ENCODE results near the gene UGGT2.
"Not testable (repeated sequence)": the region's sequence is repeated elsewhere in the genome, so short reads cannot be mapped to it uniquely, and the experiment has no call there.

Gene UGGT2

DNA sequence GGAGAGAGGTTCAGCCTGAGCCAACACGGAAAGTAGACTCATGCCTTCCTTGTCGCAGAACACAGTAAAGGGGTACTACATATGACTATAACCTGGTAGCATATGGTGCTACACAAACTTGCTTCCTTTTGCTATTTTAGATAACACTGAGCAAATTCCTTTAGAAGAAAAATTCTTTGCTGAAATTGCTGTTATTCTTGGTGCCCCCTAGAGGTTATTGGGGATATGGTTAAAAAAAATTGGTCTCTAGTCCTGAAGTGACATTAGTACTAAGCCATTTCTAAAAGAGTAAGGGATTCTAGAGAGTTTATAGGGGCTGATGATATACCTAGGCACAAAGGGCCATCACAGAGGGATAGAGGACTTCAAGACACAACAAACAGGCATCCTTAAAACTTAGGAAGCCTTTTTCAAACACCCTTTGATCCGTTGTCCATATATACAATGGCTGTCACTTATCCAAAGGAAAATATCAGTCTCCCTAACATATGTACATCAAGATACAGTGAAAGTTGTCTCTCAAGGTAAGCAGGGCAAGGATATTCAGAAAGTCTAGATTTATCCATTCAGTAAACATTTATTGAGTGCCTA lies 22.8 kb upstream of the UGGT2 start:
- H3K36me3 Mint-ChIP-seq (ENCODE audit: low read depth) = no peaks in the 10 kb centered on the region
- no peak overlapping the region for H3K27ac Mint-ChIP-seq
- H3K27me3 Mint-ChIP-seq (ENCODE audit: low read depth) = no peaks in the 10 kb centered on the region
- H3K9me3 Mint-ChIP-seq = no peaks in the 10 kb centered on the region
- DNase-seq (ENCODE audit: low spot score) = no peak
- H3K4me1 Mint-ChIP-seq (ENCODE audit: low read depth) = no peaks in the 10 kb centered on the region
- no peak overlapping the region for H3K4me3 Mint-ChIP-seq

DNA sequence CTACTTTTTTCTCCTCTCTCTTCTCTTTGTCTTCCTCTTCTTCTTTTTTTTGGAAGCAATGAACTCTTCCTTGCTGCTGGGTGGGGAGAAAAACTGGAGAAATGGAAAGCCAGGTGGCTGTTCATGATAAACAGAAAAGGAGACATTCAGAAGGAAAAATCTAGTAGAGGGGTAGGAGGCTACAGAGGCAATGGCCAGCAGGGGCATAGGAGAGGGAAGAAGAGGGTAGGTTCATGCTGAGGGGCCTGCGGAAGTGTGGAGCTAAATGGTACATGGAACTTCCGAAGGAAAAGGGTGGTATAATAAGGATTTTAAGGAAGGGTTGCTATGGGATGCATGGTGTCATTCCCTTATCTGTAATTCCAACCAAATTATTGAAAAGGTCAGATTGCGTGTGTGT lies 19.2 kb upstream of the UGGT2 start:
- Mint-ChIP-seq H3K4me1 (ENCODE audit: low read depth) (no peaks in the 10 kb centered on the region), H3K27ac (no peak overlapping the region), H3K4me3 (no peak overlapping the region), H3K36me3 (ENCODE audit: low read depth) (no peaks in the 10 kb centered on the region), H3K27me3 (ENCODE audit: low read depth) (no peaks in the 10 kb centered on the region), H3K9me3 (no peaks in the 10 kb centered on the region)
- DNase-seq (ENCODE audit: low spot score) = no peak

DNA sequence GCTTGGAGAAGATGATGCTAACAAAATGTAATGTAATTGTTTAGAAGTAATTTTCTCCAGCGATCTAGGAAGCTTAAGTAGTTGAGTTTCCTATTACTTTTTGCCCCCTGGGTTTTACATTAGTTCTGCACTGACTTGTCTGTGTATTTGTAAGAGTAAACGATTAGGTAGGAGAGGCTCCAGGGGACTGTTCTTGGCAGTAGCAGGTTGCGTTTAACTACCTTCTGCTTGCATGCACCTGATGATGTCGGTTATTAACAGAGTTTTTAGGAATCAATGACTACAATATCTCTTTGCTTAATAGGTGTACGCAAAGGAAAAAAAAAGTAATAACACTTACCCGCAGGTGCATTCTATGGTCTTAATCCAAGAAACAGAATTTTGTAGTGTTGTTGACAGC lies 18.3 kb upstream of the UGGT2 start:
- Mint-ChIP-seq H3K9me3 (no peaks in the 10 kb centered on the region), H3K27me3 (ENCODE audit: low read depth) (no peaks in the 10 kb centered on the region), H3K4me1 (ENCODE audit: low read depth) (no peaks in the 10 kb centered on the region), H3K27ac (no peak overlapping the region), H3K4me3 (no peak overlapping the region), H3K36me3 (ENCODE audit: low read depth) (no peaks in the 10 kb centered on the region)
- DNase-seq (ENCODE audit: low spot score) = no peak

GRCh38 chr13:96068729-96069128 lies 15.5 kb upstream of the UGGT2 start:
- Mint-ChIP-seq H3K27ac (no peak overlapping the region), H3K4me1 (ENCODE audit: low read depth) (no peaks in the 10 kb centered on the region), H3K27me3 (ENCODE audit: low read depth) (no peaks in the 10 kb centered on the region), H3K4me3 (no peak overlapping the region), H3K36me3 (ENCODE audit: low read depth) (no peaks in the 10 kb centered on the region), H3K9me3 (no peaks in the 10 kb centered on the region)
- DNase-seq (ENCODE audit: low spot score) = no peak

GRCh38 chr13:96065849-96066248 lies 12.6 kb upstream of the UGGT2 start:
- no peak for DNase-seq (ENCODE audit: low spot score)
- H3K27me3 Mint-ChIP-seq (ENCODE audit: low read depth) = no peaks in the 10 kb centered on the region
- H3K4me3 Mint-ChIP-seq = no peak overlapping the region
- H3K4me1 Mint-ChIP-seq (ENCODE audit: low read depth) = no peaks in the 10 kb centered on the region
- no peaks in the 10 kb centered on the region for H3K36me3 Mint-ChIP-seq (ENCODE audit: low read depth)
- H3K27ac Mint-ChIP-seq = no peak overlapping the region
- no peaks in the 10 kb centered on the region for H3K9me3 Mint-ChIP-seq

DNA sequence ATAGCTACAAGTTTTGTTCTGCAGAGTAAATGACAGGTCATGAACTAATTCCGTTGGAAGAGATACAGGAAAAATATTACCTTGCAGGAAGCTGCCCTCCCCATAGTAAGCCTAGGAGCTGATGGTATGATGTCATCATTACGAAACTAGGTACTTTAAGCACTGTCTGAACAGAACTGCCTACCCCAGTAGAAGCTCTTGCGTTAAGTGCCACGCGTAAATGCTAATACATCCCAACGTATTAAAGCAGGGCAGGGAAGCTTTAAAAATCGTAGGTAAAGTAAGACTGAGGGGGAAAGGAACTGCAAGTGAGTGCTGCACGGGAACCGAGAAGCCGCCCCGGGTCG lies 572 bp downstream of the UGGT2 start:
- Mint-ChIP-seq H3K27ac (no peak overlapping the region), H3K27me3 (ENCODE audit: low read depth) (peaks cover 22% of the 10 kb centered on the region), H3K36me3 (ENCODE audit: low read depth) (no peaks in the 10 kb centered on the region), H3K4me3 (peak overlapping the region; percentile 75), H3K9me3 (peaks cover 6% of the 10 kb centered on the region), H3K4me1 (ENCODE audit: low read depth) (no peaks in the 10 kb centered on the region)
- DNase-seq (ENCODE audit: low spot score) = no peak

- H3K4me1 Mint-ChIP-seq (ENCODE audit: low read depth); DNase-seq (ENCODE audit: low spot score); H3K9me3 Mint-ChIP-seq; H3K4me3 Mint-ChIP-seq; H3K36me3 Mint-ChIP-seq (ENCODE audit: low read depth); H3K27ac Mint-ChIP-seq: not testable (repeated sequence)
- peaks cover 22% of the 10 kb centered on the region for H3K27me3 Mint-ChIP-seq (ENCODE audit: low read depth)
Observed at GRCh38 chr13:96051946-96052345, 1.3 kb downstream of the UGGT2 start.

- not testable (repeated sequence) for H3K4me3 Mint-ChIP-seq; DNase-seq (ENCODE audit: low spot score); H3K36me3 Mint-ChIP-seq (ENCODE audit: low read depth); H3K4me1 Mint-ChIP-seq (ENCODE audit: low read depth); H3K27ac Mint-ChIP-seq; H3K9me3 Mint-ChIP-seq
- H3K27me3 Mint-ChIP-seq (ENCODE audit: low read depth) = peaks cover 22% of the 10 kb centered on the region
Observed at GRCh38 chr13:96051491-96051890, 1.7 kb downstream of the UGGT2 start.

GRCh38 chr13:96050955-96051354 lies 2.2 kb downstream of the UGGT2 start:
- H3K36me3 Mint-ChIP-seq (ENCODE audit: low read depth); H3K4me1 Mint-ChIP-seq (ENCODE audit: low read depth); H3K27ac Mint-ChIP-seq; DNase-seq (ENCODE audit: low spot score); H3K4me3 Mint-ChIP-seq: not testable (repeated sequence)
- peaks cover 11% of the 10 kb centered on the region for H3K9me3 Mint-ChIP-seq
- peaks cover 22% of the 10 kb centered on the region for H3K27me3 Mint-ChIP-seq (ENCODE audit: low read depth)

DNA sequence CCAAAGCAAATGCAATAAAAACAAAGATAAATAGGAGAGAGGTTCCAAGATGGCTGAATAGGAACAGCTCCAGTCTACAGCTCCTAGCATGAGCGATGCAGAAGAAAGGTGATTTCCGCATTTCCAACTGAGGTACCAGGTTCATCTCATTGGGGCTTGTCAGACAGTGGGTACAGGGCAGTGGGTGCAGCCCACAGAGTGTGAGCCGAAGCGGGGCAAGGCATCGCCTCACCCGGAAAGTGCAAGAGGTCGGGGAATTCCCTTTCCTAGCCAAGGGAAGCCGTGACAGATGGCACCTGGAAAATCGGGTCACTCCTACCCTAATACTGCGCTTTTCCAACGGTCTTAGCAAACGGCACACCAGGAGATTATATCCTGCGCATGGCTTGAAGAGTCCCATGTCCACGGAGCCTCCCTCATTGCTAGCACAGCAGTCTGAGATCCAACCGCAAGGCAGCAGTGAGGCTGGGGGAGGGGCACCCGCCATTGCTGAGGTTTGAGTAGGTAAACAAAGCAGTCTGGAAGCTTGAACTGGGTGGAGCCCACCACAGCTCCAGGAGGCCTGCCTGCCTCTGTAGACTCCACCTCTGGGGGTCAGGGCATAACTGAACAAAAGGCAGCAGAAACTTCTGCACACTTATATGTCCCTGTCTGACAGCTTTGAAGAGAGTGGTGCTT lies 6.6 kb downstream of the UGGT2 start:
- H3K27me3 Mint-ChIP-seq (ENCODE audit: low read depth); DNase-seq (ENCODE audit: low spot score); H3K4me1 Mint-ChIP-seq (ENCODE audit: low read depth); H3K27ac Mint-ChIP-seq; H3K36me3 Mint-ChIP-seq (ENCODE audit: low read depth); H3K4me3 Mint-ChIP-seq: not testable (repeated sequence)
- H3K9me3 Mint-ChIP-seq = peaks cover 15% of the 10 kb centered on the region

GRCh38 chr13:96044238-96044637 lies 9.0 kb downstream of the UGGT2 start:
- peaks cover 10% of the 10 kb centered on the region for H3K9me3 Mint-ChIP-seq

GRCh38 chr13:96041326-96042110 lies 11.7 kb downstream of the UGGT2 start:
- H3K36me3 Mint-ChIP-seq (ENCODE audit: low read depth) = no peaks in the 10 kb centered on the region
- H3K27ac Mint-ChIP-seq = no peak overlapping the region

More at GRCh38 chr13:96044238-96044637, 9.0 kb downstream of the UGGT2 start:
- H3K27me3 Mint-ChIP-seq (ENCODE audit: low read depth) = no peaks in the 10 kb centered on the region
- no peaks in the 10 kb centered on the region for H3K4me1 Mint-ChIP-seq (ENCODE audit: low read depth)
- no peak for DNase-seq (ENCODE audit: low spot score)
- H3K27ac Mint-ChIP-seq = no peak overlapping the region
- H3K4me3 Mint-ChIP-seq = no peak overlapping the region
- H3K36me3 Mint-ChIP-seq (ENCODE audit: low read depth) = no peaks in the 10 kb centered on the region

DNA sequence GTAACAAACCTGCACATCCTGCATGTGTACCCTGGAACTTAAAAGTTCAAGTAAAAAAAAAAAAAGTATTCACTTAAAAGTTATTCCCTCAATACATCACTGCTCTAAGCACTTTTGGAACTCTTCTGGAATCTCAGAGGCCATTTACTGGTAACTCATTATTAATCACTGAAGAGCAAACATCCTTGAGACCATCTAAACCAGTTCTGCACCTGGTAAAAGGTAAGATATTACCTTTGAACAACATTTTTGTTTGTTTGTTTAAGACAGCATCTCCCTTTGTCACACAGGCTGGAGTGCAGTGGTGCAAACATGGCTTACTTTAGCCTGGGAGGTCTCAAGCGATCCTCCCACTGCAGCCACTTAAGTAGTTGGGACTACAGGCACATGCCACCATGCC lies 16.7 kb downstream of the UGGT2 start:
- Mint-ChIP-seq H3K9me3 (no peaks in the 10 kb centered on the region), H3K36me3 (ENCODE audit: low read depth) (no peaks in the 10 kb centered on the region), H3K27ac (no peak overlapping the region), H3K27me3 (ENCODE audit: low read depth) (no peaks in the 10 kb centered on the region), H3K4me1 (ENCODE audit: low read depth) (no peaks in the 10 kb centered on the region), H3K4me3 (no peak overlapping the region)
- DNase-seq (ENCODE audit: low spot score) = no peak

More at GRCh38 chr13:96041326-96042110, 11.7 kb downstream of the UGGT2 start:
- Mint-ChIP-seq H3K4me1 (ENCODE audit: low read depth) (no peaks in the 10 kb centered on the region), H3K4me3 (no peak overlapping the region), H3K27me3 (ENCODE audit: low read depth) (no peaks in the 10 kb centered on the region), H3K9me3 (peaks cover 10% of the 10 kb centered on the region)
- DNase-seq (ENCODE audit: low spot score) = no peak

DNA sequence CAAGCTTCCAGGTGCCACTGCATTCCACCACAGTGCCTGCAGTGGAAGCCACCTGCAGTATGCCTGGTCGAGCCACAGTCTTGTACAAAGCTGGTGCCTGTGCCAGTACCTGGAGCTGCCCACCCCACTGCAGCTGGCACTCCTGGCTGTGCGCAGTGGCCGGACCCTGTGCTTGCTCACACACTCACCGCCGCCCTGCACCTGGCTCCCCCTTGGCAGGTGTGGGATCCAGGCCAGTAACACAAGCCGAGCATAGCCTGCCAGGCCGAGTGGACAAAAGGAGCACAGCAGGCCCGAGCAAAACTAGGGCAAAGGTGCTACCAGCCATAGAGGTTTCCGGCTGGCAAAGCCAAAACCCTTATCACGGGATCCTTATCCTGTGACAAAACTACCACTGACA lies 18.5 kb downstream of the UGGT2 start:
- no peak overlapping the region for H3K4me3 Mint-ChIP-seq
- no peaks in the 10 kb centered on the region for H3K36me3 Mint-ChIP-seq (ENCODE audit: low read depth)
- no peaks in the 10 kb centered on the region for H3K9me3 Mint-ChIP-seq
- DNase-seq (ENCODE audit: low spot score) = no peak
- no peaks in the 10 kb centered on the region for H3K4me1 Mint-ChIP-seq (ENCODE audit: low read depth)
- no peaks in the 10 kb centered on the region for H3K27me3 Mint-ChIP-seq (ENCODE audit: low read depth)
- no peak overlapping the region for H3K27ac Mint-ChIP-seq
